ENCODE measurements around the gene MYO5B. TPM values are rescaled to one million over a fixed set of nuclear protein-coding genes. Genes with fewer than 3 reads are reported as not detected.

The MYO5B gene
- total and polyA plus RNA-seq, 9 of the 15 experiments (the other 6 are each of a cell fraction or from before 2014, with no cell fraction given), result 0.07 to 0.42 (median 0.28) TPM

DNA sequence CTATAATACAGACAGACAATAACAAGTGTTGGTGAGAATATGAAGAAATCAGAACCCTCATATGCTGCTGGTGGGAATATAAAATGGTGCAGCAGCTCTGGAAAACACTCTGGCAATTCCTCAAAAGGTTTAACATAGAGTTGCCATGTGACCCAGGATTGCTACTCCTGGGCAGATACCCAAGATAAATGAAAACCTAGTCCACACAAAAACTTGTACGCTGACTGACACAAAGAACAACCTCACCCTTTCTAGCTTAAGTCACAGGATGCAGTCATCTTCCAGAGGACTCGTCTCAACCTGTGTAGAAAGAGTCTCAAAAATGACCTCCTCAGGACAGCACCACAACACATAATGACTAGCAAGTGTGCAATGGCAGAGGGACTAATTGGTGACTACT, 310.0 kb downstream of the MYO5B start:
- Histone ChIP-seq H3K79me2 (ENCODE audit: control insufficient read depth, insufficient read depth, low read length) (no peaks in the 10 kb centered on the region), H3K4me1 (replicated peaks in 1 of 2; ENCODE audit: control insufficient read depth in 2 of 2, insufficient read depth in 2 of 2, low read length in 2 of 2) (peaks cover 0 to 3% of the 10 kb centered on the region in 2 experiments; a peak in 3 of 5 replicates), H3K4me3 (no peak overlapping the region), H3K9me3 (replicated peaks; ENCODE audit: control insufficient read depth, insufficient read depth, low read depth, low read length) (no peaks in the 10 kb centered on the region), H3K9me1 (ENCODE audit: control insufficient read depth, insufficient read depth, low read length) (no peaks in the 10 kb centered on the region), H3K27me3 (ENCODE audit: control insufficient read depth in 2 of 2, insufficient read depth in 2 of 2, low read length in 2 of 2) (no peaks in the 10 kb centered on the region), H3K27ac (ENCODE audit: extremely low read depth, low read depth, low read length) (no peak overlapping the region), H3K4me2 (ENCODE audit: insufficient read depth, low read length) (no peak overlapping the region), H2AFZ (ENCODE audit: low read depth, low read length) (no peak overlapping the region), H3K9ac (ENCODE audit: insufficient read depth in 1 of 2, low read depth in 2 of 2, low read length in 2 of 2) (no peak overlapping the region), H4K20me1 (replicated peaks; ENCODE audit: control insufficient read depth, insufficient read depth, low read length) (no peaks in the 10 kb centered on the region), H3K36me3 (ENCODE audit: control insufficient read depth, insufficient read depth, low read length) (no peaks in the 10 kb centered on the region)
- ChIA-PET CTCF (ENCODE audit: low intra/inter-chr PET ratio) (no interaction called here), POLR2A (no interaction called here)
- no peak for DNase-seq (ENCODE audit: extremely low read depth in 1 of 4, low spot score in 3 of 4)
- BruUV-seq (replicated peaks), result no TSS peak
- in situ Hi-C loops (cut with MboI), result no loop called here
- ATAC-seq, result no peak
- TF ChIP-seq, protein P1, sequence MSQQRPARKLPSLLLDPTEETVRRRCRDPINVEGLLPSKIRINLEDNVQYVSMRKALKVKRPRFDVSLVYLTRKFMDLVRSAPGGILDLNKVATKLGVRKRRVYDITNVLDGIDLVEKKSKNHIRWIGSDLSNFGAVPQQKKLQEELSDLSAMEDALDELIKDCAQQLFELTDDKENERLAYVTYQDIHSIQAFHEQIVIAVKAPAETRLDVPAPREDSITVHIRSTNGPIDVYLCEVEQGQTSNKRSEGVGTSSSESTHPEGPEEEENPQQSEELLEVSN (IDR thresholded peaks at IDR 0.05; ENCODE audit: borderline replicate concordance in 1 of 2, extremely low read depth in 1 of 2, insufficient read depth in 1 of 2, insufficient read length in 1 of 2, low read depth in 1 of 2, low read length in 1 of 2, poor library complexity in 1 of 2, severe bottlenecking in 1 of 2), result no peak
- no peak for TF ChIP-seq LCOR (CRISPR knock-in tag; IDR thresholded peaks at IDR 0.05)
- TF ChIP-seq NFIC (IDR thresholded peaks at IDR 0.05), result no peak
- TF ChIP-seq, protein P2, sequence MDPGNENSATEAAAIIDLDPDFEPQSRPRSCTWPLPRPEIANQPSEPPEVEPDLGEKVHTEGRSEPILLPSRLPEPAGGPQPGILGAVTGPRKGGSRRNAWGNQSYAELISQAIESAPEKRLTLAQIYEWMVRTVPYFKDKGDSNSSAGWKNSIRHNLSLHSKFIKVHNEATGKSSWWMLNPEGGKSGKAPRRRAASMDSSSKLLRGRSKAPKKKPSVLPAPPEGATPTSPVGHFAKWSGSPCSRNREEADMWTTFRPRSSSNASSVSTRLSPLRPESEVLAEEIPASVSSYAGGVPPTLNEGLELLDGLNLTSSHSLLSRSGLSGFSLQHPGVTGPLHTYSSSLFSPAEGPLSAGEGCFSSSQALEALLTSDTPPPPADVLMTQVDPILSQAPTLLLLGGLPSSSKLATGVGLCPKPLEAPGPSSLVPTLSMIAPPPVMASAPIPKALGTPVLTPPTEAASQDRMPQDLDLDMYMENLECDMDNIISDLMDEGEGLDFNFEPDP (CRISPR knock-in tag; IDR thresholded peaks at IDR 0.05), result no peak
- TF ChIP-seq FOXK1 (CRISPR knock-in tag; IDR thresholded peaks at IDR 0.05; ENCODE audit: borderline replicate concordance), result no peak
- TF ChIP-seq, protein P3, sequence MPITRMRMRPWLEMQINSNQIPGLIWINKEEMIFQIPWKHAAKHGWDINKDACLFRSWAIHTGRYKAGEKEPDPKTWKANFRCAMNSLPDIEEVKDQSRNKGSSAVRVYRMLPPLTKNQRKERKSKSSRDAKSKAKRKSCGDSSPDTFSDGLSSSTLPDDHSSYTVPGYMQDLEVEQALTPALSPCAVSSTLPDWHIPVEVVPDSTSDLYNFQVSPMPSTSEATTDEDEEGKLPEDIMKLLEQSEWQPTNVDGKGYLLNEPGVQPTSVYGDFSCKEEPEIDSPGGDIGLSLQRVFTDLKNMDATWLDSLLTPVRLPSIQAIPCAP (CRISPR knock-in tag; IDR thresholded peaks at IDR 0.05; ENCODE audit: borderline replicate concordance), result no peak
- TF ChIP-seq SLC30A9 (CRISPR knock-in tag; IDR thresholded peaks at IDR 0.05), result no peak
- TF ChIP-seq, protein P4, sequence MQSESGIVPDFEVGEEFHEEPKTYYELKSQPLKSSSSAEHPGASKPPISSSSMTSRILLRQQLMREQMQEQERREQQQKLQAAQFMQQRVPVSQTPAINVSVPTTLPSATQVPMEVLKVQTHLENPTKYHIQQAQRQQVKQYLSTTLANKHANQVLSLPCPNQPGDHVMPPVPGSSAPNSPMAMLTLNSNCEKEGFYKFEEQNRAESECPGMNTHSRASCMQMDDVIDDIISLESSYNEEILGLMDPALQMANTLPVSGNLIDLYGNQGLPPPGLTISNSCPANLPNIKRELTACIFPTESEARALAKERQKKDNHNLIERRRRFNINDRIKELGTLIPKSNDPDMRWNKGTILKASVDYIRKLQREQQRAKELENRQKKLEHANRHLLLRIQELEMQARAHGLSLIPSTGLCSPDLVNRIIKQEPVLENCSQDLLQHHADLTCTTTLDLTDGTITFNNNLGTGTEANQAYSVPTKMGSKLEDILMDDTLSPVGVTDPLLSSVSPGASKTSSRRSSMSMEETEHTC (IDR thresholded peaks at IDR 0.05), result no peak
- TF ChIP-seq MECOM (CRISPR knock-in tag; IDR thresholded peaks at IDR 0.05), result no peak
- TF ChIP-seq FOSL1 (tag; conservative IDR thresholded peaks at IDR 0.05), result no peak
- TF ChIP-seq, protein P5, sequence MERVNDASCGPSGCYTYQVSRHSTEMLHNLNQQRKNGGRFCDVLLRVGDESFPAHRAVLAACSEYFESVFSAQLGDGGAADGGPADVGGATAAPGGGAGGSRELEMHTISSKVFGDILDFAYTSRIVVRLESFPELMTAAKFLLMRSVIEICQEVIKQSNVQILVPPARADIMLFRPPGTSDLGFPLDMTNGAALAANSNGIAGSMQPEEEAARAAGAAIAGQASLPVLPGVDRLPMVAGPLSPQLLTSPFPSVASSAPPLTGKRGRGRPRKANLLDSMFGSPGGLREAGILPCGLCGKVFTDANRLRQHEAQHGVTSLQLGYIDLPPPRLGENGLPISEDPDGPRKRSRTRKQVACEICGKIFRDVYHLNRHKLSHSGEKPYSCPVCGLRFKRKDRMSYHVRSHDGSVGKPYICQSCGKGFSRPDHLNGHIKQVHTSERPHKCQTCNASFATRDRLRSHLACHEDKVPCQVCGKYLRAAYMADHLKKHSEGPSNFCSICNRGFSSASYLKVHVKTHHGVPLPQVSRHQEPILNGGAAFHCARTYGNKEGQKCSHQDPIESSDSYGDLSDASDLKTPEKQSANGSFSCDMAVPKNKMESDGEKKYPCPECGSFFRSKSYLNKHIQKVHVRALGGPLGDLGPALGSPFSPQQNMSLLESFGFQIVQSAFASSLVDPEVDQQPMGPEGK (CRISPR knock-in tag; IDR thresholded peaks at IDR 0.05; ENCODE audit: borderline replicate concordance), result no peak
- TF ChIP-seq, protein P6, sequence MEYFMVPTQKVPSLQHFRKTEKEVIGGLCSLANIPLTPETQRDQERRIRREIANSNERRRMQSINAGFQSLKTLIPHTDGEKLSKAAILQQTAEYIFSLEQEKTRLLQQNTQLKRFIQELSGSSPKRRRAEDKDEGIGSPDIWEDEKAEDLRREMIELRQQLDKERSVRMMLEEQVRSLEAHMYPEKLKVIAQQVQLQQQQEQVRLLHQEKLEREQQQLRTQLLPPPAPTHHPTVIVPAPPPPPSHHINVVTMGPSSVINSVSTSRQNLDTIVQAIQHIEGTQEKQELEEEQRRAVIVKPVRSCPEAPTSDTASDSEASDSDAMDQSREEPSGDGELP (CRISPR knock-in tag; IDR thresholded peaks at IDR 0.05; ENCODE audit: borderline replicate concordance), result no peak
- no peak for FAIRE-seq
- intact Hi-C loops (cut with micrococcal nuclease), result no loop called here
- 13% methylated on average over 1 of the region's 2 CpGs for WGBS (ENCODE audit: insufficient coverage, low coverage, missing lambda C conversion rate)
